H1 (cell line): ENCODE measurements around the gene GABPB1. TPM values are rescaled to one million over a fixed set of nuclear protein-coding genes. Genes with fewer than 3 reads are reported as not detected.

Experiments
- CTCF ChIA-PET: fragments of 300-600 bp; sonication (Branson Sonifier 250); formaldehyde crosslinking; loops from one replicate; lab custom pipeline; 2021; ENCODE audit not compliant: partially characterized antibody; lab: Charles Lee
- POLR2A ChIA-PET: fragments of 300-600 bp; sonication (Branson Sonifier 250); formaldehyde crosslinking; loops from one replicate; lab custom pipeline; 2021; ENCODE audit warnings: inconsistent platforms; ENCODE audit not compliant: partially characterized antibody; lab: Charles Lee
- DNase-seq, 2 experiments: peaks; one replicate each; pipeline versions ENCODE4 v3.0.0 to v3.0.0-alpha.2; 2010 to 2022; ENCODE audit warnings: low spot score in 2 of 2, low read depth in 1 of 2, mixed read lengths in 1 of 2
- FAIRE-seq: peaks from 2 replicates; lab custom pipeline; 2011; peaks lifted over from hg19 to GRCh38; lab: Jason Lieb, UNC
- H2AFZ ChIP-seq: 2 replicates; pipeline ENCODE4 v1.8.1; 2012; ENCODE audit warnings: low read length, inconsistent platforms
- H2AK5ac ChIP-seq: 2 replicates; pipeline ENCODE4 v1.6.1; 2013; ENCODE audit warnings: low read depth, low read length
- H2BK120ac ChIP-seq: replicated peaks from 2 replicates; pipeline ENCODE3; 2013; ENCODE audit warnings: low read depth, low read length, inconsistent platforms
- H2BK12ac ChIP-seq: 2 replicates; pipeline ENCODE4 v1.6.1; 2013; ENCODE audit warnings: low read depth, low read length
- H2BK15ac ChIP-seq: 2 replicates; pipeline ENCODE4 v1.6.1; 2013; ENCODE audit warnings: low read length
- H2BK20ac ChIP-seq: 2 replicates; pipeline ENCODE4 v1.6.1; 2013; ENCODE audit warnings: low read length
- H2BK5ac ChIP-seq: 2 replicates; pipeline ENCODE4 v1.6.1; 2013; ENCODE audit warnings: low read depth, low read length
- H3K14ac ChIP-seq: 2 replicates; pipeline ENCODE4 v1.6.1; 2013; ENCODE audit warnings: inconsistent platforms; ENCODE audit not compliant: insufficient read length
- H3K18ac ChIP-seq: 2 replicates; pipeline ENCODE4 v1.6.1; 2013; ENCODE audit warnings: low read length; ENCODE audit errors: extremely low read depth
- H3K23ac ChIP-seq: 2 replicates; pipeline ENCODE4 v1.6.1; 2013; ENCODE audit warnings: inconsistent platforms; ENCODE audit not compliant: insufficient read length
- H3K23me2 ChIP-seq: 2 replicates; pipeline ENCODE4 v1.6.1; 2013; ENCODE audit warnings: low read depth, low read length
- H3K27ac ChIP-seq: 2 replicates; pipeline ENCODE4 v1.6.1; 2011; ENCODE audit warnings: low read depth, low read length, inconsistent platforms
- H3K27me3 ChIP-seq, 4 experiments: replicated peaks in 1 of 4; 1 replicate in 1 of 4; 2 replicates in 3 of 4; pipeline versions ENCODE4 v1.6.1 to v1.8.1; 2011 to 2013; ENCODE audit warnings: low read length in 3 of 4, mild to moderate bottlenecking in 3 of 4, inconsistent platforms in 2 of 4, mixed read lengths in 2 of 4, moderate library complexity in 1 of 4; ENCODE audit not compliant: control insufficient read depth in 3 of 4, insufficient read depth in 3 of 4; ENCODE audit errors: extremely low read depth in 1 of 4
- H3K36me3 ChIP-seq, 4 experiments: 2 replicates each; pipeline versions ENCODE4 v1.6.1 to v1.8.1; 2011 to 2013; ENCODE audit warnings: mild to moderate bottlenecking in 4 of 4, low read length in 3 of 4, moderate library complexity in 2 of 4, control low read depth in 1 of 4, inconsistent platforms in 1 of 4; ENCODE audit not compliant: insufficient read depth in 4 of 4, control insufficient read depth in 2 of 4
- H3K4ac ChIP-seq: replicated peaks from 2 replicates; pipeline ENCODE3; 2013; ENCODE audit warnings: low read length, low read depth, mixed read lengths, inconsistent platforms; ENCODE audit not compliant: insufficient read length
- H3K4me1 ChIP-seq, 4 experiments: replicated peaks in 1 of 4; 1 replicate in 1 of 4; 2 replicates in 3 of 4; pipeline versions ENCODE4 v1.6.1 to v1.8.1; 2011 to 2013; ENCODE audit warnings: low read length in 3 of 4, inconsistent platforms in 2 of 4, mixed read lengths in 1 of 4; ENCODE audit not compliant: insufficient read depth in 4 of 4, control insufficient read depth in 3 of 4
- H3K4me2 ChIP-seq, 2 experiments: 2 replicates each; pipeline versions ENCODE4 v1.6.1 to v1.8.1; 2011 to 2013; ENCODE audit warnings: low read depth in 2 of 2, low read length in 2 of 2, control low read depth in 1 of 2, inconsistent platforms in 1 of 2, mild to moderate bottlenecking in 1 of 2; ENCODE audit not compliant: insufficient read depth in 1 of 2
- H3K4me3 ChIP-seq, 4 experiments: fragments of 200-600, 300-600 bp in 1 of 4; sonication (generic), shearing (Covaris generic), sonication (Bioruptor Twin) in 1 of 4; 2 replicates each; pipeline versions ENCODE4 v1.5.1 to v1.8.1; 2011 to 2016; ENCODE audit warnings: low read length in 4 of 4, low read depth in 3 of 4, control low read depth in 2 of 4, inconsistent platforms in 2 of 4, mild to moderate bottlenecking in 2 of 4, mixed read lengths in 1 of 4, moderate library complexity in 1 of 4; ENCODE audit not compliant: insufficient read depth in 2 of 4; ENCODE audit errors: extremely low read depth in 1 of 4
- H3K56ac ChIP-seq: replicated peaks from 2 replicates; pipeline ENCODE3; 2013; ENCODE audit warnings: low read depth, mild to moderate bottlenecking, mixed read lengths, low read length, inconsistent platforms; ENCODE audit not compliant: insufficient read length
- H3K79me1 ChIP-seq: 2 replicates; pipeline ENCODE4 v1.6.1; 2013; ENCODE audit warnings: low read depth, low read length, control low read depth
- H3K79me2 ChIP-seq, 2 experiments: 2 replicates each; pipeline versions ENCODE4 v1.6.1 to v1.8.1; 2012 to 2013; ENCODE audit warnings: low read length in 2 of 2, mild to moderate bottlenecking in 2 of 2, inconsistent platforms in 1 of 2; ENCODE audit not compliant: insufficient read depth in 2 of 2, control insufficient read depth in 1 of 2
- H3K9ac ChIP-seq, 4 experiments: replicated peaks in 1 of 4; 1 replicate in 1 of 4; 2 replicates in 3 of 4; pipeline versions ENCODE4 v1.6.1 to v1.8.1; 2011 to 2013; ENCODE audit warnings: low read depth in 3 of 4, low read length in 3 of 4, control low read depth in 2 of 4, mild to moderate bottlenecking in 2 of 4, moderate library complexity in 2 of 4, inconsistent platforms in 1 of 4; ENCODE audit errors: extremely low read depth in 1 of 4
- H3K9me3 ChIP-seq, 2 experiments: 2 replicates each; pipeline versions ENCODE4 v1.6.1 to v1.8.1; 2012 to 2013; ENCODE audit warnings: mild to moderate bottlenecking in 2 of 2, moderate library complexity in 2 of 2, control low read depth in 1 of 2, inconsistent platforms in 1 of 2, low read depth in 1 of 2, low read length in 1 of 2, mixed read lengths in 1 of 2; ENCODE audit not compliant: insufficient read depth in 2 of 2
- H4K20me1 ChIP-seq, 2 experiments: replicated peaks in 1 of 2; 2 replicates each; pipeline versions ENCODE3 to v1.8.1; 2011 to 2013; ENCODE audit warnings: inconsistent platforms in 2 of 2, low read length in 2 of 2, mild to moderate bottlenecking in 1 of 2; ENCODE audit not compliant: insufficient read depth in 2 of 2, control insufficient read depth in 1 of 2
- H4K5ac ChIP-seq: 2 replicates; pipeline ENCODE4 v1.6.1; 2013; ENCODE audit warnings: low read length, low read depth, mixed read lengths, inconsistent platforms; ENCODE audit not compliant: insufficient read length
- H4K8ac ChIP-seq: 2 replicates; pipeline ENCODE4 v1.8.0; 2013; ENCODE audit warnings: mild to moderate bottlenecking, moderate library complexity, low read length, inconsistent platforms; ENCODE audit not compliant: insufficient read depth; ENCODE audit errors: extremely low read depth
- H4K91ac ChIP-seq: replicated peaks from 2 replicates; pipeline ENCODE3; 2013; ENCODE audit warnings: low read length, mixed read lengths, inconsistent platforms; ENCODE audit not compliant: insufficient read length
- E2F6 ChIP-seq: IDR thresholded peaks from 2 replicates; pipeline ENCODE4 v1.6.1; 2012; ENCODE audit warnings: inconsistent platforms
- EGR1 ChIP-seq: IDR thresholded peaks from 2 replicates; pipeline ENCODE4 v1.6.1; 2011; ENCODE audit warnings: low read depth, low read length, borderline replicate concordance
- EP300 ChIP-seq, 2 experiments: IDR thresholded peaks; 1 replicate in 1 of 2; 2 replicates in 1 of 2; pipeline ENCODE4 v1.6.1; 2011 to 2012; ENCODE audit warnings: low read depth in 2 of 2, low read length in 2 of 2, mild to moderate bottlenecking in 2 of 2, borderline replicate concordance in 1 of 2, inconsistent platforms in 1 of 2, moderate library complexity in 1 of 2
- FOSL1 ChIP-seq: IDR thresholded peaks from 2 replicates; pipeline ENCODE4 v1.6.1; 2011; ENCODE audit warnings: mild to moderate bottlenecking, low read depth, low read length, moderate library complexity; ENCODE audit not compliant: insufficient read depth
- JUND ChIP-seq: IDR thresholded peaks from 2 replicates; pipeline ENCODE4 v1.6.1; 2011; ENCODE audit warnings: mild to moderate bottlenecking, improper control_type of control experiment, low read length
- MAFK ChIP-seq: IDR thresholded peaks from 2 replicates; pipeline ENCODE4 v1.6.1; 2012; ENCODE audit warnings: low read depth, mild to moderate bottlenecking, improper control_type of control experiment, low read length
- RFX5 ChIP-seq: IDR thresholded peaks from 2 replicates; pipeline ENCODE4 v1.6.1; 2011; ENCODE audit warnings: low read depth, low read length, improper control_type of control experiment, borderline replicate concordance
- SAP30 ChIP-seq: fragments of 300-600 bp; sonication (generic); IDR thresholded peaks from 2 replicates; pipeline ENCODE4 v1.7.1; 2012; ENCODE audit warnings: low read length, moderate library complexity, mild to moderate bottlenecking, inconsistent platforms; ENCODE audit not compliant: insufficient read depth, insufficient replicate concordance
- SIRT6 ChIP-seq: IDR thresholded peaks from one replicate; pipeline ENCODE4 v1.7.1; 2012; ENCODE audit warnings: low read length, inconsistent platforms
- SRF ChIP-seq: IDR thresholded peaks from 2 replicates; pipeline ENCODE4 v1.6.1; 2011; ENCODE audit warnings: mild to moderate bottlenecking, low read depth, low read length, moderate library complexity
- TAF1 ChIP-seq: IDR thresholded peaks from 2 replicates; pipeline ENCODE4 v1.6.1; 2011; ENCODE audit warnings: mild to moderate bottlenecking, low read depth, low read length
- YY1 ChIP-seq: IDR thresholded peaks from 2 replicates; pipeline ENCODE4 v1.6.1; 2011; ENCODE audit warnings: low read depth, mild to moderate bottlenecking, low read length
- WGBS, 2 experiments: shearing (Covaris generic) in 1 of 2; methylation state at CpG; one replicate each; pipeline versions ENCODE4 v1.1.6 to v1.1.7; 2013 to 2015; ENCODE audit warnings: low lambda C conversion rate in 2 of 2, mixed read lengths in 2 of 2, inconsistent platforms in 1 of 2, low coverage in 1 of 2, missing lambda C conversion rate in 1 of 2; ENCODE audit not compliant: insufficient replicate concordance in 2 of 2, insufficient coverage in 1 of 2, insufficient read length in 1 of 2; ENCODE audit errors: extremely low coverage in 1 of 2, missing lambda C conversion rate in 1 of 2; 5-methylcytosine and 5-hydroxymethylcytosine counted together
- polyA plus RNA-seq, 7 experiments: library from polyadenylated mRNA; depleted of rRNA in 3 of 7; stranded (reverse) in 5 of 7; unstranded in 2 of 7; fragments of >200 nt in 5 of 7; fragments of 200-250 nt in 2 of 7; gene quantifications; 1 replicate in 5 of 7; 2 replicates in 1 of 7; 4 replicates in 1 of 7; pipeline versions ENCODE4 v1.2.1 to v1.2.3, GENCODE V29; 2011 to 2013; ENCODE audit warnings: missing spikeins in 2 of 7, mixed read lengths in 2 of 7
- total RNA-seq: library from RNA; stranded (reverse); fragmentation: NEBNext Ultra II Directional; extraction: Animal tissue kit (Norgen Biotek cat#: 25700); gene quantifications from 2 replicates; pipeline ENCODE4 v1.2.1, GENCODE V29; 2021

Gene GABPB1
- total and polyA plus RNA-seq, 2 of the 8 experiments (the other 6 are each of a cell fraction or from before 2014, with no cell fraction given), result 24.5 to 32.3 TPM

- no peak overlapping the region for H3K18ac ChIP-seq
- H3K56ac ChIP-seq, result no peak overlapping the region
- no peak overlapping the region for H4K8ac ChIP-seq
- no peak overlapping the region for H2BK15ac ChIP-seq
- no peak overlapping the region for H2BK20ac ChIP-seq
- H3K79me2 ChIP-seq, result no peaks in the 10 kb centered on the region
- H3K9ac ChIP-seq, result no peak overlapping the region
- H2AK5ac ChIP-seq, result no peak overlapping the region
- H3K23me2 ChIP-seq, result no peaks in the 10 kb centered on the region
- DNase-seq, result no peak
- H4K91ac ChIP-seq, result no peak overlapping the region
- H4K5ac ChIP-seq, result no peak overlapping the region
- no peaks in the 10 kb centered on the region for H3K27me3 ChIP-seq
- WGBS, 2 experiments, result 88% methylated on average over 6 of the region's 6 CpGs; no CpG with 5 or more reads in 1 of the 2 experiments
- no peak for FAIRE-seq
- peaks cover 0 to 1% of the 10 kb centered on the region in 2 experiments for H4K20me1 ChIP-seq
- no peaks in the 10 kb centered on the region for H3K9me3 ChIP-seq
- H3K4me3 ChIP-seq, result no peak overlapping the region
- POLR2A ChIA-PET, result no interaction called here
- no peak overlapping the region for H3K27ac ChIP-seq
- H3K4ac ChIP-seq, result no peak overlapping the region
- H2AFZ ChIP-seq, result no peak overlapping the region
- no peaks in the 10 kb centered on the region for H3K79me1 ChIP-seq
- H3K4me1 ChIP-seq, result no peaks in the 10 kb centered on the region
- H3K14ac ChIP-seq, result no peak overlapping the region
- CTCF ChIA-PET, result interaction anchor here (0.8 to 3.4 kb wide), 2 partner anchors 28 to 152 kb away, joined by 3 to 14 read pairs; no protein-coding TSS in a partner anchor
- H2BK120ac ChIP-seq, result no peak overlapping the region
- H2BK12ac ChIP-seq, result no peak overlapping the region
- H3K4me2 ChIP-seq, result no peak overlapping the region
- peaks cover 0 to 18% (median 7%) of the 10 kb centered on the region in 4 experiments; a peak in 5 of 8 replicates for H3K36me3 ChIP-seq
- H2BK5ac ChIP-seq, result no peak overlapping the region
- H3K23ac ChIP-seq, result no peak overlapping the region
- TF ChIP-seq RFX5 (no peak), YY1 (no peak), EP300 (IDR thresholded peaks at IDR 0.05; ENCODE audit: borderline replicate concordance in 1 of 2, low read depth in 2 of 2, low read length in 2 of 2) (no peak), MAFK (no peak), SAP30 (no peak), EGR1 (no peak), JUND (no peak), FOSL1 (no peak), SRF (no peak), E2F6 (no peak), TAF1 (no peak), SIRT6 (no peak)
These were observed 67.5 kb downstream of the GABPB1 start for GRCh38 chr15:50287324-50288116.
